ENCODE results near the gene DEPDC1B.

- TF ChIP-seq, protein P1, sequence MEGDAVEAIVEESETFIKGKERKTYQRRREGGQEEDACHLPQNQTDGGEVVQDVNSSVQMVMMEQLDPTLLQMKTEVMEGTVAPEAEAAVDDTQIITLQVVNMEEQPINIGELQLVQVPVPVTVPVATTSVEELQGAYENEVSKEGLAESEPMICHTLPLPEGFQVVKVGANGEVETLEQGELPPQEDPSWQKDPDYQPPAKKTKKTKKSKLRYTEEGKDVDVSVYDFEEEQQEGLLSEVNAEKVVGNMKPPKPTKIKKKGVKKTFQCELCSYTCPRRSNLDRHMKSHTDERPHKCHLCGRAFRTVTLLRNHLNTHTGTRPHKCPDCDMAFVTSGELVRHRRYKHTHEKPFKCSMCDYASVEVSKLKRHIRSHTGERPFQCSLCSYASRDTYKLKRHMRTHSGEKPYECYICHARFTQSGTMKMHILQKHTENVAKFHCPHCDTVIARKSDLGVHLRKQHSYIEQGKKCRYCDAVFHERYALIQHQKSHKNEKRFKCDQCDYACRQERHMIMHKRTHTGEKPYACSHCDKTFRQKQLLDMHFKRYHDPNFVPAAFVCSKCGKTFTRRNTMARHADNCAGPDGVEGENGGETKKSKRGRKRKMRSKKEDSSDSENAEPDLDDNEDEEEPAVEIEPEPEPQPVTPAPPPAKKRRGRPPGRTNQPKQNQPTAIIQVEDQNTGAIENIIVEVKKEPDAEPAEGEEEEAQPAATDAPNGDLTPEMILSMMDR (conservative IDR thresholded peaks at IDR 0.05; ENCODE audit: low read depth in 2 of 2) = no peak
- no peak for TF ChIP-seq EZH2 (IDR thresholded peaks at IDR 0.05; ENCODE audit: low read depth, unreplicated experiment)
- no peak for TF ChIP-seq ETS1 (IDR thresholded peaks at IDR 0.05)
- TF ChIP-seq POLR2AphosphoS5 (IDR thresholded peaks at IDR 0.05; ENCODE audit: low read depth) = no peak
- no peak for TF ChIP-seq REST (IDR thresholded peaks at IDR 0.05; ENCODE audit: unreplicated experiment)
- no peak for TF ChIP-seq EZH2phosphoT487 (IDR thresholded peaks at IDR 0.05; ENCODE audit: unreplicated experiment)
These were observed 102.2 kb downstream of the DEPDC1B start for GRCh38 chr5:60597572-60598320.

Measured in GM23338 (cell line).